GM19463 (cell line): ENCODE measurements around the gene ZNF700.
A peak's percentile ranks its signal among the peaks of the same experiment; 100 is the strongest.
"Not testable (repeated sequence)": the region's sequence is repeated elsewhere in the genome, so short reads cannot be mapped to it uniquely, and the experiment has no call there.

ENCODE experiments used
- ATAC-seq: cut with Tn5 transposase; IDR thresholded peaks from one replicate; pipeline ENCODE4 v1.9.1; 2021; ENCODE audit warnings: mild to moderate bottlenecking, moderate library complexity; ENCODE audit not compliant: unreplicated experiment

ZNF700 gene

DNA sequence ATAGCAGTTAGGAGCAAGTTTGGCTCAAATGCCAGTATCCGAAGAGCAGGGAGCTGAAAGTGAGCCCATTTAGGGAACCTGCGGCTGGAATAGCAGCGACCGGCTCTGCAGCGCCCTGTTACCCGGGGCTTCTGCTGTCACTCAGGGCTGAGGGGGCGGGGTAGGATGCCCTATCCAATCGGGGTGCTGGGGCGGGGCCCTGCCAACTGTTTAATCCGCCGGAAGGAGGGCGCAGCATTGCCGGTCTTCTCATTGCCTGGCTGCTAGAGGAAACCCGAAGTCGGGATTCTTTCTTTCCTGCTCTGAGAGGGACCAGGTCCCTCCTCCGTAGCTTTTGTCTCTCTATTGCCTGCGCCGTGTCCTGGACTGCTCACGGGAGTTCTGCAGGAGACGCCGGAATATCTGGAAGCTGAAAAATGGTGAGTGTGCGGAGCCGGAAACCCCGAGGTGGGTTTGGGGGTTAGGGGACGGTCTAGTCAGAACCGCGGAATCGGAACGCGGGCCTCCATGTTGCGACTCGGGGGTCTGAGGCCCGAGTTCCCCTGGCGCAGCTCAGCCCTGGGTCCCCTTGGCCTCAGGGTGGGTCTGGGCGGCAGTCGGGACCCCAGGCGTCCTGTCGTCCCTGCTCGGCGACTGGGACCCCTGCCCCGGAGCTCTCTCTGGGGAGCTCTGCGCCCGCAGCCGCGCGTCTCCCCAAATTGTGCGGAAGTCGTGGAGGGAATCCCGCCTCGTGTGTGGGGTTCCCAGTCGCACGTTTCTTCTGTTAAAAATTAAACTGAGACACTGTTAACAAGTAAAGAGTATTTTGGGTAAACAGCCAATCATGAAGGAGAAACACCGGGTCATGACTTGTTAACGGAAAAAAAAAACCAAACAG is 62.7 kb downstream of the ZNF700 start:
- peak; percentile 88 for ATAC-seq

DNA sequence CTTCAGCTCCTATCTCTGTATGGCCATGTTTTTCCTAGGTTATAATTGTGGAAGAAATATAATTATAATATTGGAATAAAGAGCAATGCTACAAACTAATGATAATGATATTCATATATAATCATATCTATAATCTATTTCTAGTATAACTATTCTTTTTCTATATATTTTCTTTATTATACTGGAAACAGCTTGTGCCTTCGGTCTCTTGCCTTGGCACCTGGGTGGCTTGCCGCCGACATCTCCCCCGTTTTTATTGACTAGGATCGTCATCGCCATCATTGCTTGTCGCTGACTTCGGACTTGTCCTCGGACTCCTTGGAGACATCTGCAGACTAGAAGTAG is 64.2 kb downstream of the ZNF700 start:
- no peak for ATAC-seq

DNA sequence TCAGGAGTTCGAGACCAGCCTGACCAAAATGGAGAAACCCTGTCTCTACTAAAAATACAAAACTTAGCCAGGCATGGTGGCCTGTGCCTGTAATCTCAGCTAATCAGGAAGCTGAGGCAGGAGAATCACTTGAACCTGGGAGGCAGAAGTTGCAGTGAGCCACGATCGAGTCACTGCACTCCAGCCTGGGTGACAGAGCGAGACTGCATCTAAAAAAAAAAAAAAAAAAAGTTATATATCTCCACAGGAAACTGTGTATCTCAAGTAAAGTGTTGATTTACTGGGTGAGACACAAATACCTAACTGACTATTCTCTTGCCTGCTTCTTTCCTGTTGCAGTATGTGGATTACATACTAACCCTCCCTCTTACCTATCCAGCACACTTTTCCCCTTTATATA is 67.0 kb downstream of the ZNF700 start:
- not testable (repeated sequence) for ATAC-seq

DNA sequence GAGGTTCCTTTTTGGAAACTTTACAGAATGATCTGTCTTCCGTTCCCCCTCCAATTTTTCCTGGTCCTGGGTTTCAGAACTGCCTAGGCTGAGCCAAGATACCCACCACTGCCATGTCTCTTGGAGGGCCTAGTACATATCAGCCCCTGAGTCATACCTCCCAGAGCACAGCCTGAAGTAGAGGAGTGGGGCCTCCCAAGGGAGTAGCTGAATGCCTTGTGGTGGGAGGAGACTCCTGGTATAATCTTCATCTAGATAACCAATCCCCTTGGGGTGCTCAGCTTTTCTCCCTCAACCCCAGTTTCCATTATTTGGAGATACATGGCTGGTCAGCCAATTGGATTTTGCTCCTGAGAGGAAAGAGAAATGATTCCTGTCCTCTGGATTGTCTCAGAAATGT is 70.3 kb downstream of the ZNF700 start:
- no peak for ATAC-seq
